Muscle of leg (tissue), 11 donors: ENCODE results near the gene AK2. TPM values are rescaled to one million over a fixed set of nuclear protein-coding genes. Genes with fewer than 3 reads are reported as not detected.
"Not testable (repeated sequence)": the region's sequence is repeated elsewhere in the genome, so short reads cannot be mapped to it uniquely, and the experiment has no call there.

Source experiments
- DNase-seq: peaks from one replicate; pipeline ENCODE4 v3.0.0; 2013
- H3K27ac ChIP-seq: one replicate; pipeline ENCODE4 v1.5.1; 2013; ENCODE audit warnings: mild to moderate bottlenecking, low read length, control low read depth
- H3K27me3 ChIP-seq: one replicate; pipeline ENCODE4 v1.6.1; 2013; ENCODE audit warnings: low read length; ENCODE audit not compliant: control insufficient read depth, insufficient read depth
- H3K36me3 ChIP-seq: one replicate; pipeline ENCODE4 v1.6.1; 2013; ENCODE audit warnings: low read length; ENCODE audit not compliant: control insufficient read depth, insufficient read depth
- H3K4me1 ChIP-seq: one replicate; pipeline ENCODE4 v1.6.1; 2013; ENCODE audit warnings: low read length; ENCODE audit not compliant: control insufficient read depth, insufficient read depth
- H3K4me3 ChIP-seq: one replicate; pipeline ENCODE4 v1.5.1; 2013; ENCODE audit warnings: low read length, control low read depth
- H3K9me3 ChIP-seq: replicated peaks from 2 replicates; pipeline ENCODE4 v1.6.1; 2013; ENCODE audit warnings: low read depth, low read length; ENCODE audit not compliant: control insufficient read depth
- WGBS: methylation state at CpG from one replicate; pipeline ENCODE4 v1.1.5; 2013; ENCODE audit warnings: missing lambda C conversion rate; ENCODE audit not compliant: insufficient coverage; 5-methylcytosine and 5-hydroxymethylcytosine counted together
- polyA plus RNA-seq, 8 donors: library from polyadenylated mRNA; unstranded; fragments of 120-200 nt; gene quantifications; one replicate each; pipeline versions ENCODE4 v1.2.1 to v1.2.3, GENCODE V29; 2013; ENCODE audit warnings: inconsistent platforms in 1 of 8, low replicate concordance in 1 of 8; ENCODE audit not compliant: insufficient read length in 8 of 8, insufficient read depth in 1 of 8
- total RNA-seq: library from RNA; stranded (reverse); fragments of 120-200 nt; gene quantifications from one replicate; pipeline ENCODE4 v1.2.4, GENCODE V29; 2013

Gene AK2
- total and polyA plus RNA-seq, 9 donors: 116 to 155 (median 127) TPM

DNA sequence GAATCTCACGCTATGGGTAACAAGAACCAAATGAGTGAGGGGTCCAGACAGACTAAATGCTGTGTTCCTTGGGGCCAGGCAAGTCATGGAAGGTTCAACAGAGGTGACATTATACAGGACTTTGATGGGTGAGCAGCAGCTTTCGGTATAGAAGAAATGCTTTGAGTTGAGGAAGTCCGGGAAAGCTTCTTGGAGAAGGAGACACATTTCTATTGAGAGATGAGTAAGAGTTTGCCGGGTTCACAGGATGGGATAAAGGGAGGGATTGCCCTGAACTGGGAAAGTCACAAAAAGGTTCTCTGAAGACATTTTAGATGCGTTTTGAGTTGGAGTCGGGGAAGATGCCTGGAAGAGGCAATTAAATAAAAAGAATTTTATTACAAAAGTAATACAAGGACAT, 43.7 kb upstream of the AK2 start:
- Histone ChIP-seq H3K27ac (no peak overlapping the region), H3K27me3 (peaks cover 18% of the 10 kb centered on the region), H3K4me3 (peak overlapping the region; percentile 72), H3K9me3 (no peaks in the 10 kb centered on the region), H3K4me1 (peaks cover 14% of the 10 kb centered on the region), H3K36me3 (no peaks in the 10 kb centered on the region)
- no peak for DNase-seq
- WGBS: 48% methylated on average over 4 of the region's 6 CpGs

DNA sequence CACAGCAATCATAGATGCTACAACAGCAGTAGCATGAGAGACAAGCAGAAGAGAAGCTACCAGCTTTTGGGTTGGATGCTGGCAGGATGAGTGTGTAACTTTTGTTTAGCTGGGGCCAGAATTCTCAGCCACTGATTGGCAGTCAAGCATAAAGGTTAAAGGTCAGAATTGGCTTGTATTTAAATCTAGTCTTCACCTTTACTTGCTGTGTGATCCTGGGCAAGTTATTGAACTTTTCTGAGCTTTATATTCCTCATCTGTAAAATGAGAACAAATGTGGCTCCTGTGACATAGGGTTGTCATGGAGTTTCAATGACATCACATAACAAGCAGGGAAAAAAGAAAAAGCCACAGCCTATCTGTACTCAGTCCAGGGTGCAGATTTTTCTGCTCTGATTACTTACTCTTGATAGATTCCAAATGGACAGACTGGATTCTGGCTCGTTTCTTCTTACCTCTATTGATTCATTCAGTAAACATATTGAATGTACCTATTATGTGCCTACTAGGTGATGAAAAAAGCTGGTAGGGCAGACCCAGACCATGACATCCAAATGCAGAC, 41.4 kb upstream of the AK2 start:
- peaks cover 15% of the 10 kb centered on the region for H3K27me3 ChIP-seq
- no peak for DNase-seq
- H3K36me3 ChIP-seq: no peaks in the 10 kb centered on the region
- no peak overlapping the region for H3K4me3 ChIP-seq
- H3K27ac ChIP-seq: no peak overlapping the region
- peaks cover 14% of the 10 kb centered on the region for H3K4me1 ChIP-seq
- no peaks in the 10 kb centered on the region for H3K9me3 ChIP-seq
- WGBS: no CpG with 5 or more reads among the region's 1 CpG

DNA sequence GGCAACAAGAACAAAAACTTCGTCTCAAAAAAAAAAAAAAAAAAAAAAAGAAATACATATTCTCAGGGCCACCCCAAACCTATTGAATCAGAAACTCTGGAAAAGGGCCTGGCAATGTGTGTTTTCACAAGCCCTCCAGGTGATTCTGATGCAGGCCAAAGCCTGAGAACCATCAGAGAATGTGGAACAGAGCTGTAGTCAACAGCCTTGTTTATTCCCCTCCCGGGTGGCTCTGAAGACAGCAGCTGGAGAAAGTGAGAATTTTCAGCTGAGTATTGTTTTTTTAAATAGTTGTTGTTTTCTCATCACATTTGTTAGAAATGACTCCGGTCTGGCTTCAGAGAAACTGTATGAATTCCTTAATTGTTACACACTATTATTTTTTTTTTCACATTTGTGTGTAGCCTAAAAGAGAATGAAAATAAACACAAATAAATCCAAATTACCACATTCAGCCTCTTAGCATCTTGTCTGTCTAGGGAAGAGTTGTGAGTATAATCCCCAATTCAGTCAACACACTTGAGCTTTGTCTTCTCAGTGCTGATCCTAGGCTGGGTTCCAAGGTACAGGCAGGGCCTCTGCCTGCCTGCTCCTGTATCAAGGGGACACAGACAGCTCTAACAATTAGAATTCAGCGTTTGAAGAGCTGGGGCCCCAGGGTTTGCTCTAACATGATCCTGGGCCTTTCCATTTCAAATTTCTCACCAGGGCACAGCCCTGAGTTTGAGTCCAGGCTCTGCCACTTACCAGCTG, 37.7 kb upstream of the AK2 start:
- H3K4me1 ChIP-seq: no peaks in the 10 kb centered on the region
- peaks cover 2% of the 10 kb centered on the region for H3K27me3 ChIP-seq
- no peak overlapping the region for H3K27ac ChIP-seq
- WGBS: 20% methylated on average over 1 of the region's 4 CpGs
- no peaks in the 10 kb centered on the region for H3K36me3 ChIP-seq
- no peak for DNase-seq
- no peaks in the 10 kb centered on the region for H3K9me3 ChIP-seq
- no peak overlapping the region for H3K4me3 ChIP-seq

DNA sequence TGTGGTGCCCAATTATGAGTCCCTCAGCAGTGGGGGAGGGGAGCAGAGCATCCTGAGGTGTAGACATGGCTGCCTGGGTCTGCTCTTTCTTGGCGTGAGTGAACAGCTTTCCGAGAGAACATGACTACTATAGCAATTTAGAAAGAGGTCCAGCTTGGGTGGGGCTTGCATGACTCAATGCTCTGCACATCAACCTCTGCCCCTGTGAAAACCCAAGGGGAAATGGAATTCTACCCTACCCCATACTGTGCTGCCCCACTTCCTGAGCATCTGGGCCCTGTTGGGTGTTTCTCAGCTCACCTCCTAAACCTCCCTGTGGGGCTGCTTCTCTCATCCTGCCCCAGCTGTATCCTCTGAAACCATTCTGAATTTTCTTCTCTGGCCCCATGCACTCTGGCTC, 36.0 kb upstream of the AK2 start:
- Histone ChIP-seq H3K27ac (no peak overlapping the region), H3K4me1 (no peaks in the 10 kb centered on the region), H3K4me3 (no peak overlapping the region), H3K27me3 (peaks cover 3% of the 10 kb centered on the region), H3K36me3 (no peaks in the 10 kb centered on the region), H3K9me3 (no peaks in the 10 kb centered on the region)
- DNase-seq: no peak
- WGBS: 33% methylated on average over 1 of the region's 2 CpGs

DNA sequence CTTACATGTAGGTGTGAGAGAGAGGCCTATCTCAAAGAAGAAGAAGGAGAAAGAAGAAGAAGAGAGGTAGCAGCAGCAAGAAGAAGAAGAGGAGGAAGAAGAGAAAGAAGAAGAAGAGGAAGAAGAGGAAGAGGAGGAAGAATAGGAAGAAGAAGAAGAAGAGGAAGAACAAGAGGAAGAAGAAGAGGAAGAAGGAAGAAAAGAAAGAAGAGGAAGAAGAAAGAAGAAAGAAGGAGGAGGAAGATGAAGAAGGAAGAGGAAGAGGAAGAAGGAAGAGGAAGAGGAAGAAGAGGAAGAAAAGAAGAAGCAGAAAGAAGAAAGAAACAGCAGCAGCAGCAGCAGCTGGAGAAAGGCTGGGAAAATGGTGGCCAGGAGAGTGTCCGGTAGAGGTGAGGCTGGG, 33.9 kb upstream of the AK2 start:
- H3K27ac ChIP-seq: no peak overlapping the region
- H3K4me1 ChIP-seq: no peaks in the 10 kb centered on the region
- no peak for DNase-seq
- 80% methylated on average over 1 of the region's 1 CpG for WGBS
- H3K27me3 ChIP-seq: peaks cover 3% of the 10 kb centered on the region
- H3K36me3 ChIP-seq: no peaks in the 10 kb centered on the region
- no peak overlapping the region for H3K4me3 ChIP-seq
- H3K9me3 ChIP-seq: peaks cover 3% of the 10 kb centered on the region

DNA sequence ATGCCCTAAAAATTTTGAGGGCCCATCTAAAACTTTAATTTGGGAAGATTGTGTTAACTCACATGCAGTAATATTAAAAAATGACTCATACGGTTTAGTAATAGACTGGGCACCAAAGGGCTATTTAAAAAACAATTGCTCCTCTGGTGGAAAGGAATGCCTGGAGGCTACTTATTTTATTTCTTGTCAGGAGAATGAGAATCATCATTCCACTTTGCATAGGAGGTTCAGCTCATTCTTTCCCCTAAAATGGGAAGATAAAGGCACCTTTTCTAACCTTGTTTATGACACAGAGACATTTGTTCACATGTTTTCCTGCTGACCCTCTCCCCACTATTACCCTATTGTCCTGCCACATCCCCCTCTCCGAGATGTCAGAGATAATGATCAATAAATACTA, 31.4 kb upstream of the AK2 start:
- H3K27ac ChIP-seq, H3K36me3 ChIP-seq, H3K27me3 ChIP-seq, H3K4me3 ChIP-seq, DNase-seq, H3K4me1 ChIP-seq: not testable (repeated sequence)
- 11% methylated on average over 1 of the region's 2 CpGs for WGBS
- H3K9me3 ChIP-seq: peaks cover 22% of the 10 kb centered on the region

DNA sequence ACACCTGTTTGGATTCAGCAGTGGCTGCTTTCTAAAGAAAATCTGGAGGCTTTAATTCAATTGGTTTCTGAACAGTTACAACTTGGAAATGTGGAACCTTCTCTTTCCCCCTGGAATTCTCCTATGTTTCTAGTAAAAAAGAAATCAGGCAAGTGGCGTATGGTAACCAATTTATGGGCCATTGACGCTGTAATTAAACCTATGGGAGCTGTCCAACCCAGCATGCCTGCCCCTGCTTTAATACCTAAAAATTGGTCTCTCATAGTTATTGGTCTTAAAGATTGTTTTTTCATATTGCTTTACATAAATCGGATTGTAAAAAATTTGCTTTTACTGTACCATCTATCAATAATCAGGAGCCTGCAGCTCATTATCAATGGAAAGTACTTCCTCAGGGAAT, 29.8 kb upstream of the AK2 start:
- H3K4me1 ChIP-seq, H3K27me3 ChIP-seq, H3K4me3 ChIP-seq, H3K27ac ChIP-seq, H3K36me3 ChIP-seq, DNase-seq: not testable (repeated sequence)
- H3K9me3 ChIP-seq: peaks cover 30% of the 10 kb centered on the region
- no CpG with 5 or more reads among the region's 3 CpGs for WGBS

DNA sequence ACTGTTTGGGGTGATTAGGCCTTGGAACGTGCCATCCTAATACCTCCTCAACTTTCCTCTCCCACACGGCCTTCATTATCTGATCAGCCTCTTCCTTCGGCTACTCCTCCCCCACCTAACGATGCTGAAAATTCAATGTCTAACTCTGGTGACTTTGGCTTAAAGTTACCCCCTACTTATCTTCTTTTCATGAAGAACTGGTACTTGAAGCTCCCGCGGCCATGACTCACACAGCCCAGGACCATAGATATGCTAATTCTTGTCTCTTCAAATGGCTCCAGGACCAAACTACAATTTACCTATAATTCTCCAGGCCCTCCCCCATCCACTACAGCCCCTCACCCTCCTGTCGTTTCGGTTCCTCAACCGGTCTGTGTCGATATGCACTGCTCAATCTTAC, 28.6 kb upstream of the AK2 start:
- Histone ChIP-seq H3K4me1 (peaks cover 11% of the 10 kb centered on the region), H3K27me3 (peaks cover 2% of the 10 kb centered on the region), H3K4me3 (no peak overlapping the region), H3K27ac (no peak overlapping the region), H3K36me3 (no peaks in the 10 kb centered on the region), H3K9me3 (peaks cover 30% of the 10 kb centered on the region)
- WGBS: 88% methylated on average over 6 of the region's 10 CpGs
- DNase-seq: no peak

DNA sequence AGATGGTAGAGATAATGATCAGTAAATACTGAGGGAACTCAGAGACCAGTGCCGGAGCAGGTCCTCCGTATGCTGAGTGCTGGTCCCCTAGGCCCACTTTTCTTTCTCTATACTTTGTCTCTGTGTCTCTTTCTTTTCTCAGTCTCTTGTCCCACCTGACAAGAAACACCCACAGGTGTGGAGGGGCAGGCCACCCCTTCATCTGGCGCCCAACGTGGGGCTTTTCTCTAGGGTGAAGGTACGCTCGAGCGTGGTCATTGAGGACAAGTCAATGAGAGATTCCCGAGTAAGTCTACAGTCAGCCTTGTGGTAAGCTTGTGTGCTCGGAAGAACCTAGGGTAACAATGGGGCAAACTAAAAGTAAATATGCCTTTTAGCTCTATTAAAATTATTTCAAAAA, 27.6 kb upstream of the AK2 start:
- H3K36me3 ChIP-seq: not testable (repeated sequence)

DNA sequence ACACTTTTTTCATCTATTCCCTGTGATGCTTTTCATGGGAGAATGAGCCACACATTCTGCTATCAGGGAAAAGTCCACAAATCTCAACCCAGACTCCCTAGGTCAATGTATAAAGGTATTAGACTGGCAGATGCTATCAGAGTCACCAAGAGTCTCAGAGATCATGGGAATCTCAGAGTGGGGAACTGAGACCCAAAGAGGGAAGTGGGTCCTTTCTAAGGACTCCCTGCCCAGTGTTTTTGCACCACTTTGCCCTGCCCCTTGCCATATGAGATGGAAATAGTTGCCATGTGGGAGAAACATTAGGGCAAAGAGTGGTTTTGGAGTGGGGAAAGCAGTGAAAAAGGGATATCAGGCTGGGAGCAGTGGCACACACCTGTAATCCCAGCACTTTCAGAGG, 25.2 kb upstream of the AK2 start:
- Histone ChIP-seq H3K4me1 (peaks cover 15% of the 10 kb centered on the region), H3K36me3 (no peaks in the 10 kb centered on the region), H3K27me3 (no peaks in the 10 kb centered on the region), H3K4me3 (no peak overlapping the region), H3K27ac (no peak overlapping the region), H3K9me3 (peaks cover 30% of the 10 kb centered on the region)
- no peak for DNase-seq

More for the DNA sequence above, 27.6 kb upstream of the AK2 start:
- not testable (repeated sequence) for H3K27ac ChIP-seq, H3K4me3 ChIP-seq, DNase-seq, H3K27me3 ChIP-seq
- Histone ChIP-seq H3K9me3 (peaks cover 30% of the 10 kb centered on the region), H3K4me1 (peaks cover 15% of the 10 kb centered on the region)
- WGBS: no CpG with 5 or more reads among the region's 9 CpGs
